Thyroid gland (tissue), 4 donors: ENCODE data around the gene SLC5A12. TPM values are rescaled to one million over a fixed set of nuclear protein-coding genes. Genes with fewer than 3 reads are reported as not detected.
A peak's percentile ranks its signal among the peaks of the same experiment; 100 is the strongest.

Source experiments
- DNase-seq, 2 donors: peaks; one replicate each; pipeline ENCODE4 v3.0.0-alpha.2; 2019
- H3K27ac ChIP-seq, 3 donors: fragments of 200-600 bp; sonication (generic); 1 replicate in 2 of 3; 2 replicates in 1 of 3; pipeline ENCODE4 v1.5.1; 2016 to 2019; ENCODE audit warnings: mild to moderate bottlenecking in 1 of 3, moderate library complexity in 1 of 3
- H3K27me3 ChIP-seq: fragments of 200-600 bp; sonication (generic); one replicate; pipeline ENCODE4 v1.5.1; 2019
- H3K36me3 ChIP-seq, 2 donors: fragments of 200-600 bp; sonication (generic); one replicate each; pipeline ENCODE4 v1.5.1; 2016 to 2019
- H3K4me1 ChIP-seq, 2 donors: fragments of 200-600 bp; sonication (generic); one replicate each; pipeline ENCODE4 v1.5.1; 2017 to 2019
- H3K4me3 ChIP-seq, 3 donors: fragments of 200-600 bp; sonication (generic); replicated peaks in 1 of 3; 1 replicate in 2 of 3; 2 replicates in 1 of 3; pipeline ENCODE4 v1.5.1; 2016; ENCODE audit warnings: mild to moderate bottlenecking in 1 of 3
- H3K9me3 ChIP-seq: fragments of 200-600 bp; sonication (generic); one replicate; pipeline ENCODE4 v1.5.1; 2017
- POLR2A ChIP-seq, 2 donors: fragments of 450-650 bp; IDR thresholded peaks; one replicate each; pipeline ENCODE4 v1.6.1; 2017; ENCODE audit warnings: antibody characterized with exemption in 2 of 2, mild to moderate bottlenecking in 2 of 2, moderate library complexity in 1 of 2
- WGBS, 2 donors: methylation state at CpG; one replicate each; pipeline ENCODE4 v1.1.5; 2017; 5-methylcytosine and 5-hydroxymethylcytosine counted together
- intact Hi-C: fragments of 100-400 bp; cut with DNase I; formaldehyde crosslinking; loops from one replicate; pipeline ENCODE4 v1.15.1; 2023
- total RNA-seq, 4 donors: library from RNA; depleted of rRNA; stranded (reverse); fragments of >200 nt; gene quantifications; one replicate each; pipeline ENCODE4 v1.2.3, GENCODE V29; 2016
- TF ChIP-seq, protein P1 (sequence below), 6 experiments: fragments of 200-600 bp in 3 of 6; fragments of 450-650 bp in 3 of 6; sonication (generic) in 3 of 6; IDR thresholded peaks; one replicate each; pipeline ENCODE4 v1.5.1; 2016 to 2019; ENCODE audit warnings: antibody characterized with exemption in 6 of 6, mild to moderate bottlenecking in 2 of 6, inconsistent platforms in 1 of 6, moderate library complexity in 1 of 6

Gene SLC5A12
- total RNA-seq, 4 donors from 2014 or later: not detected

GRCh38 chr11:26764315-26764714 lies 42.5 kb upstream of the SLC5A12 start:
- no peaks in the 10 kb centered on the region for H3K9me3 ChIP-seq

DNA sequence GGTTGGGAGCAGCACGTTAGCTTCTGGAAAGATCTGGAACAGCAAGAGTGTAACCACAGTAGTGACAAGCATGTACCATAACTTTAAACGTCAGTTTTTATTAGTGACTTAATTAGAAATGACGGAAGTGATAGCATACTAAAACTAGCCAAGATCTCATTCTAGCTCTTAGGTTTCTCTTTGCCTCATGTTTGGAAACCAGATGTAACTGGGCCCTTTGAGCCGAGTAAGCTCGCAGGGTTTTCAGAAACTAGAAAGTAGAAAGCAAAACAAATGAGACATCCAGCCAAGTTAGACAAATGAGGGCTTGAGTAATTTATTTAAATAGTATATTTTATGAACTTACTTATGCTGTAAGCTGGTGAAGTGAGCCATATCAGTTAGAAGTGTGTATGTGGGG lies 40.2 kb upstream of the SLC5A12 start:
- peaks cover 0 to 8% of the 10 kb centered on the region in 2 donors for H3K4me1 ChIP-seq
- TF ChIP-seq, protein P1, sequence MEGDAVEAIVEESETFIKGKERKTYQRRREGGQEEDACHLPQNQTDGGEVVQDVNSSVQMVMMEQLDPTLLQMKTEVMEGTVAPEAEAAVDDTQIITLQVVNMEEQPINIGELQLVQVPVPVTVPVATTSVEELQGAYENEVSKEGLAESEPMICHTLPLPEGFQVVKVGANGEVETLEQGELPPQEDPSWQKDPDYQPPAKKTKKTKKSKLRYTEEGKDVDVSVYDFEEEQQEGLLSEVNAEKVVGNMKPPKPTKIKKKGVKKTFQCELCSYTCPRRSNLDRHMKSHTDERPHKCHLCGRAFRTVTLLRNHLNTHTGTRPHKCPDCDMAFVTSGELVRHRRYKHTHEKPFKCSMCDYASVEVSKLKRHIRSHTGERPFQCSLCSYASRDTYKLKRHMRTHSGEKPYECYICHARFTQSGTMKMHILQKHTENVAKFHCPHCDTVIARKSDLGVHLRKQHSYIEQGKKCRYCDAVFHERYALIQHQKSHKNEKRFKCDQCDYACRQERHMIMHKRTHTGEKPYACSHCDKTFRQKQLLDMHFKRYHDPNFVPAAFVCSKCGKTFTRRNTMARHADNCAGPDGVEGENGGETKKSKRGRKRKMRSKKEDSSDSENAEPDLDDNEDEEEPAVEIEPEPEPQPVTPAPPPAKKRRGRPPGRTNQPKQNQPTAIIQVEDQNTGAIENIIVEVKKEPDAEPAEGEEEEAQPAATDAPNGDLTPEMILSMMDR (IDR thresholded peaks at IDR 0.05): no peak
- TF ChIP-seq POLR2A (IDR thresholded peaks at IDR 0.05): no peak
- no peak overlapping the region for H3K27ac ChIP-seq
- H3K27me3 ChIP-seq: no peaks in the 10 kb centered on the region
- no peak for DNase-seq
- no peaks in the 10 kb centered on the region for H3K9me3 ChIP-seq
- no peak overlapping the region for H3K4me3 ChIP-seq
- WGBS, 2 donors: 83 to 91% methylated on average over 5 of the region's 5 CpGs
- intact Hi-C loops: loop anchor here (5.0 kb wide), 1 partner anchor 400 kb away; no protein-coding TSS in a partner anchor
- no peaks in the 10 kb centered on the region for H3K36me3 ChIP-seq

More at GRCh38 chr11:26764315-26764714, 42.5 kb upstream of the SLC5A12 start:
- H3K36me3 ChIP-seq: no peaks in the 10 kb centered on the region
- 89 to 92% methylated on average over 5 of the region's 5 CpGs for WGBS, 2 donors
- H3K4me1 ChIP-seq: no peaks in the 10 kb centered on the region
- intact Hi-C loops: loop anchor here (5.0 kb wide), 1 partner anchor 398 kb away; no protein-coding TSS in a partner anchor
- no peak for TF ChIP-seq POLR2A (IDR thresholded peaks at IDR 0.05)
- TF ChIP-seq, protein P1 (IDR thresholded peaks at IDR 0.05): no peak
- no peak overlapping the region for H3K4me3 ChIP-seq
- no peak overlapping the region for H3K27ac ChIP-seq
- no peaks in the 10 kb centered on the region for H3K27me3 ChIP-seq
- no peak for DNase-seq

- Histone ChIP-seq H3K27me3 (no peaks in the 10 kb centered on the region), H3K27ac (no peak overlapping the region), H3K9me3 (no peaks in the 10 kb centered on the region), H3K4me3 (no peak overlapping the region), H3K4me1 (peaks cover 0 to 8% of the 10 kb centered on the region in 2 donors), H3K36me3 (no peaks in the 10 kb centered on the region)
- intact Hi-C loops: loop anchor here (5.0 kb wide), 1 partner anchor 401 kb away; no protein-coding TSS in a partner anchor
- 77 to 81% methylated on average over 4 of the region's 4 CpGs for WGBS, 2 donors
- no peak for TF ChIP-seq POLR2A (IDR thresholded peaks at IDR 0.05)
- TF ChIP-seq, protein P1 (IDR thresholded peaks at IDR 0.05): no peak
- no peak for DNase-seq
Observed at GRCh38 chr11:26761361-26761809, 39.5 kb upstream of the SLC5A12 start.

- H3K4me1 ChIP-seq: peaks cover 6 to 8% of the 10 kb centered on the region in 2 donors
- no peak for DNase-seq
- H3K9me3 ChIP-seq: no peaks in the 10 kb centered on the region
- H3K36me3 ChIP-seq: no peaks in the 10 kb centered on the region
- 33 to 53% methylated on average over 1 of the region's 1 CpG for WGBS, 2 donors
- intact Hi-C loops: no loop called here
- H3K27me3 ChIP-seq: no peaks in the 10 kb centered on the region
- no peak for TF ChIP-seq POLR2A (IDR thresholded peaks at IDR 0.05)
- TF ChIP-seq, protein P1 (IDR thresholded peaks at IDR 0.05): no peak
- H3K4me3 ChIP-seq: no peak overlapping the region
- no peak overlapping the region for H3K27ac ChIP-seq
Observed at GRCh38 chr11:26757995-26758394, 36.1 kb upstream of the SLC5A12 start.

- no peaks in the 10 kb centered on the region for H3K36me3 ChIP-seq
- 63 to 67% methylated on average over 4 of the region's 4 CpGs for WGBS, 2 donors
- no peak overlapping the region for H3K27ac ChIP-seq
- intact Hi-C loops: no loop called here
- no peaks in the 10 kb centered on the region for H3K27me3 ChIP-seq
- no peaks in the 10 kb centered on the region for H3K9me3 ChIP-seq
- peaks cover 8 to 9% of the 10 kb centered on the region in 2 donors for H3K4me1 ChIP-seq
- DNase-seq: peak; percentile 7 to 21
- no peak overlapping the region for H3K4me3 ChIP-seq
- TF ChIP-seq, protein P1 (IDR thresholded peaks at IDR 0.05): no peak
- TF ChIP-seq POLR2A (IDR thresholded peaks at IDR 0.05): no peak
Observed at GRCh38 chr11:26755762-26756161, 33.9 kb upstream of the SLC5A12 start.
